Activated T-cell treated with anti-CD3 and anti-CD28 coated beads, Interleukin-2, amount 50 U/mL, for 1 hour (primary cell): ENCODE data around the gene CBLC.

Experiments used
- DNase-seq: peaks from one replicate; pipeline ENCODE4 v3.0.0-alpha.2; 2020

The CBLC gene

DNA sequence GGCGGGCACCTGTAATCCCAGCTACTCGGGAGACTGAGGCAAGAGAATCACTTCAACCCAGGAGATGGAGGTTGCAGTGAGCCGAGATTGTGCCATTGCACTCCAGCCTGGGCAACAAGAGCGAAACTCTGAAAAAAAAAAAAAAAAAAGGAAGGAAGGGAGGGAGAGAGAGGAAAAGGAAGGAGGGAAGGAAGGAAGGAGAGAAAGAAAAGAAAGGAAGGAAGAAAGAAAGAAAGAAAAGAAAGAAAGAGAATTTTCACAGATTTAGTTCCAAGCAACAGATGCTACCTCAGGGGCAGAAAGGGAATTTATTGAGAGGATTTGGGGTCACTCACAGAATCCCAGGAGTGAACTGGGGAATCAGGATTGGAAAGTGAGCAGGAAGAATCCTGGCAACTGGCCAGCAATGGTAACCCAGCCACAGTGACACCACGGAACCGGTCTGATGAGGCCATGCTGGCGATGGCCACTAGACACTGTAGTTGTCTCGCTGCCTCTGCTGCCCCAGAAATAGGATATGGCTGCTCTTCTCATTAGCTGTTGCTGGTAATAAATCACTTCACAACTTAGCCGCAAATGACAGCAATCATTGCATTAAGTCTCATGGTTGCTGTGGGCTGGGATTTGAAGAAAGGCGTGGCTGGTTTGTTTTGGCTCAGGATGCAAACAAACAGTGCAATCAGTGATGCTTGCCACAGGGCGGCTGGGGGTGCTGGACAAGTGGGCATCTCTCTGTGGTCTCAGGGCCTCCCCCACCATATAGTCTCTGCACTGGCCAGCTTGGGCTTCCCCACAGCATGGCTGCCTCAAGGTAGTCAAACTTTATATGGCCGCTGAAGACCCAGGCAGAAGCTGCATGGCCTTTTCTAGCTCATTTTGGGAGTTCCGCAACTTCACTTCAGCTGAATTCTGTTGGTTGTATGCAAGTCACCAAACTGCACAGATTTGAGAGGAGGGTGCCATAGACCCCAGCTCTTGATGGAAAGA, 26.0 kb downstream of the CBLC start:
- no peak for DNase-seq

DNA sequence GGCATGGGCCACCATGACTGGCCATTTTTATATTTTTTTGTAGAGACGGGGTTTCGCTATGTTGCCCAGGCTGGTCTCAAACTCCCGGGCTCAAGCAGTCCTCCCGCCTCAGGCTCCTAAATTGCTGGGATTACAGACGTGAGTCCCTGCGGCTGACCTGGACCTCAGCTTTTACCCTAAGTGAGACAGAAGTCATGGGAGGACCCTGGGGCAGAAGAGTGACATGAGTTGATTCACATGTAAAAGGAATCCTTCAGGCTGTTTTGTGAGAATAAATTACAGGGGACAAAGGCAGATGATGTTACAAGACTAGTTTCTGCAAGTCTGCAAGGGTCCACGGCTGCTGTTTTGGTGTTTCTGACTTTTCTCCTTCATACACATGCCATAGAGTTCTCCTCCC, 28.6 kb downstream of the CBLC start:
- no peak for DNase-seq

DNA sequence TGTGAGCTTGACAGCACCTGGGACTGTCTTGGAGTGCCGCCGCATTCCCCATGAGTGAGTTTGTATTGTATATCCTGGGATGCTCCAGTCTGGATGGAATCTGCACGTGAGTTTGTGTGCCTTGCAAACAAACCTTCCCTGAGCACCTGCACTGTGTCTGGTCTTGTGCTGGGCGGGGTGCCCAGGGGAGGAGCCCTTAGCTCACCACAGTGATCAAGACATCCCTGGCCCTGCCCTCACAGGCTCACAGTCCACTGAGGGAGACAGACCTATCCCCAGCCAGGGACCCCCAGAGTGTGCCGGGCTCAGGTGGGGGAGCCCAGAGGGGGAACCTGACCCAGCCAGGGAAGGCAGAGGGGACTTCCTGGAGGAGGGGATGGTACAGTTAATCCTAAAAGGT, 29.5 kb downstream of the CBLC start:
- no peak for DNase-seq

DNA sequence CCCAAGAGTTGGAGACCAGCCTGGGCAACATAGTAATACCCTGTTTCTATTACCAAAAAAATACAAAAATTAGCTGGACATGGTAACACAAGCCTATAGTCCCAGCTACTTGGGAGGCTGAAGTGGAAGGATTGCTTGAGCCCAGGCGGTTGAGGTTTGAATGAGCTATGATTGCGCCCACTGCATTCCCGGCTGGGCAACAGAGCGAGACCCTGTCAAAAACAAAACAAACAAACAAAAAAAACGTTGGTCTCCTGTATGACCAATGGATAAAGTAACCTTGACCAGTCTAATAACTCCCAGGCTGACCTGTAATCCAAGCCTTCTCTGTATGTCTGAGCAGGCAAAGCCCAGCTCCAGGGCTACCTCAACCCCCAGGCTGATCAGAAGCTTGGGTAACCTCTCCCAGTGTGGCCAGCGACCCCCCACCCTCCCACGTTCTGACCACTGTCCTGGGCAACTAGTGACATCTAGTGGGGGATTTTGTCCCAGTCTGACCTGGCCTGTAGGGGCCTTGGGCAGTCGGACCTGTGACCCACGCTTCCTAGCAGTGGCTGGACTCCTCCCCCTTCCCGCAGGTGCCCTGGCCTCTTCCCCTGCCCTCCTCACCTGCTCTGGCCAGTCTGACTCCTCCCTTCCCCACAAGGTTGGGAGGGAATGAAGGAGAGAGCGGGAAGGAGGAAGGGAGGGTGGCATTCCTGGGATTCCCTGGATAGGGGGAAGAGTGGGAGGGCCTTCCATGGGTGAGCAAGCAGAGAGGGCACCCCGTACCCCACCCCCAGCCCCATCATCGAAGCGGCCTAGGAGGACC, 30.2 kb downstream of the CBLC start:
- no peak for DNase-seq

DNA sequence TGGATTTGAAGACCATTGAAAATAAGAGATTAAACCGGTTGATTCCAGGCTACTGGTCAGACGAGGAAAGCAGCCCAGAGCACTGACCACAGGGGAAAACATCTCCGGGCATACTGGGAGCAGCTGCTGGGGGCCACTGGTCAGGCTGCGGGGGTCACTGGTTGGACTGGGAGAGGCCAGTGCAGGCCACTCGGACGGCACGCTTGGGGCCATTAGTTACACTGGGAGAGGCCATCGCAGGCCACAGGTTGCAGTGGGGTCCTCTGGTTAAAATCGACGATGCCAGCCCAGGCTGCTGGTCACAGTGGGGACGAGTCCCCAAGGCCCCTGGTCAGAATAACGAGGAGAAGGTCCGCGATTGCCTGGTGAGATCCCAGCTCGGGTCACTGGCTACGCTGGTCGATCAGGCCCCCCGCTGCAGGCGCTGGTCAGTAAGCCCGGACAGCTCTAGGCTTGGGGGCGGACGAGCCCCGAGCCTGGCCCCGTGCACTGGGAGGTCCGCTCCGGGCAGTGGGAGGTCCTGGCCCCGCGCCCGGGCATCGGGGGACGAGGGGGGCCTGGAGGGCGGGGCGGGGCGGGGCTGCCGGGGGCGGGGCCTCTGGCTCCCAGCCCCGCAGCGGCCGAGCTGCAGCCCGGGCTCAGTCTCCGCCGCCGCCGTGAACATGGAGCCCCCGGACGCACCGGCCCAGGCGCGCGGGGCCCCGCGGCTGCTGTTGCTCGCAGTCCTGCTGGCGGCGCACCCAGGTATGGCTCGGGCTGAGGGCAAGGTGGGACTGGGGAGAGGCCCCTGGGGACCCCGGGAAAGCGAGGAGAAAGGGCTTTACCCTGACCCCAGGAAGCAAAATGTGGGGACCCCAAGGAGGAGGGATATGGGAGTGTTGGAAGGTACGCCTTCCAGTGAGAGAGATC, 31.0 kb downstream of the CBLC start, which contains the start of gene BCAM:
Gene BCAM, plus strand, starts transcription at position 641 of the 909 bp plus-strand sequence. Its CDS starts 22 bp downstream, at position 663.
- no peak for DNase-seq

DNA sequence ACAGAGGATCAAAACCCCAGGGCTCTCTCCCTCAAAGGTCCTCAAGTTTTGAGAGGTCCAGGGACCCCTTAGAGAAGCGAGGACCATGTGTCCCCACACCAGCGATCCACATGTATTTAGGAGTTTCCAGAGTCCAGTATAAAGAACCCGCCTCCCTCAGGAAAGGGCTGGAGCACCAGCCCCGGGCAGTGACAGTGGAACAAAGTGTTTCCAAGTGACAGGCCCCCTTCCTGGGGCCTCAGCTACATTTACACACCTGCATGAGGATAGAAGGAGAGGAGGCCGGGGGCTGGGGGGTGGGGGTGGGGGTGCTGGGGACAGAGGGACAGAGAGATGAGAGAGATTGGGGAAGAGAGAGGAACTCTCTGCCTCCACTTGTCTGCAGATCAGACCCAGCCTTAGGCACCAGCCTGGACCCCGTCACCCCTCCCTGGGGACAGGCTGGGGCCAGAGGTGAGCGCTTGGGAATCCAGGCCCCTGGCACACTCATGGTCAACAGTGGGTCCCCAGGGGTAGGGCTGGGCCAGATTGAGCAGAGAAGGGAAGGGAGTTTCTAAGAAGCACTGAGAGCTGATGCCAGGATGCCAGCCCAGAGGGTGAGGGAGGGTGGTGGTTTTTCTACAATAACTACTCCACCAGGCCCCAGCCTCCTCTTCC, 32.0 kb downstream of the CBLC start:
- DNase-seq, result no peak

DNA sequence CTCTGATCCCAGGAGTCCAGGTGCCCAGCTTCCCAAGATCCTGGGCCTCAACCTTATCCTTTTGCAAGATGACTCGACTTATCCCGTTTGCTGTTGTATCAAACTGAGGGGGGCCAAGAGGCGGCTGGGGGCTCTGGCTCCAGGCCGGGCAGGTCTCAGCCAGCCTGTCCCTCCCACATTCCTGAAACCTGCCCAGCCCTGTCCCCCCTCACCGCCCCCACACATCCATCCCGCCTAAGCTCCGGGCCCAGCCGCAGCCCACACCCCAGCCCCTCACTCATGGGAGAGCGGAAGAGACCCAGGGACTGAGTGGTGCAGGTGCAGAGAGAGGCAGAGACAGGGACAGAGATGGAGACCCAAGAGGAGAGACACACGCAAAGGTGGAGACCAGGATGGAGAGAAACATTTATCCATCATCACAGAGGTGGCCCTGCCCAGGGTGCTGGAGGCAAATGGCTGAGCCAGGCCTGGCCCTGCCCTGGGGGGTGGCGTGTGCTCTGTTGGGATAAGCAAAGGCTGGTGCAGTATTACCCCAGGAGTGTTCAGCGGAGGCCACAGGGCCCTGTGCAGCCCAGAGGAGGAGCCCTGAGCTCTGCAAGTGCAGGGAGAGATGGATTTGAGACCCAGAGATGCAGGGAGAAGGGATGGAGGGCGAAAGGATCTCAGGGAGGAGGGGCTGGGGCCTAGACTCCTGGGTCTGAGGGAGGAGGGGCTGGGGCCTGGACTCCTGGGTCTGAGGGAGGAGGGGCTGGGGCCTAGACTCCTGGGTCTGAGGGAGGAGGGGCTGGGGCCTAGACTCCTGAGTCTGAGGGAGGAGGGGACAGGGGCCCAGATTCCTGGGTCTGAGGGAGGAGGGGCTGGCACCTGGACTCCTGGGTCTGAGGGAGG, 32.8 kb downstream of the CBLC start:
- DNase-seq, result no peak

DNA sequence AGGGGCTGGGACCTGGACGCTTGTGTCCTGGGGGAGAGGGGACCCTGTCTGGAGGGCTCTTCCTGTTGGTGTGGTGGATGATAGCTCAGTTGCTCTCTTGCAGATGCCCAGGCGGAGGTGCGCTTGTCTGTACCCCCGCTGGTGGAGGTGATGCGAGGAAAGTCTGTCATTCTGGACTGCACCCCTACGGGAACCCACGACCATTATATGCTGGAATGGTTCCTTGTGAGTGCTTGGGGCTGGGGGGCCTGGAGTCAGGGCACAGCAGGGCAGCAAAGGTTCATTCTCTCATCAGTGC, 33.4 kb downstream of the CBLC start:
- no peak for DNase-seq

DNA sequence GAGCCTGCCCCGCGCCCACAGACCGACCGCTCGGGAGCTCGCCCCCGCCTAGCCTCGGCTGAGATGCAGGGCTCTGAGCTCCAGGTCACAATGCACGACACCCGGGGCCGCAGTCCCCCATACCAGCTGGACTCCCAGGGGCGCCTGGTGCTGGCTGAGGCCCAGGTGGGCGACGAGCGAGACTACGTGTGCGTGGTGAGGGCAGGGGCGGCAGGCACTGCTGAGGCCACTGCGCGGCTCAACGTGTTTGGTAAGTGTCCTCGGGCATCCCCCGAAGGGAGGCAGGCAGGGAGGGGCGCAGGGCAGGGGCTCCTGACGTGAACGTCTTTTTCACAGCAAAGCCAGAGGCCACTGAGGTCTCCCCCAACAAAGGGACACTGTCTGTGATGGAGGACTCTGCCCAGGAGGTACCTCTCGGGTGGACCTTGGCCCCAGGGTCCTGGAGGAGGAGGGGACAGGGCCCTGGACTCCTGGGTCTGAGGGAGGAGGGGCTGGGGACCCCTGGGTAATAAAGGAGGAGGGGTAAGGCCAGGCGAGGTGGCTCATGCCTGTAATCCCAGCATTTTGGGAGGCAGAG, 34.5 kb downstream of the CBLC start:
- DNase-seq, result no peak

DNA sequence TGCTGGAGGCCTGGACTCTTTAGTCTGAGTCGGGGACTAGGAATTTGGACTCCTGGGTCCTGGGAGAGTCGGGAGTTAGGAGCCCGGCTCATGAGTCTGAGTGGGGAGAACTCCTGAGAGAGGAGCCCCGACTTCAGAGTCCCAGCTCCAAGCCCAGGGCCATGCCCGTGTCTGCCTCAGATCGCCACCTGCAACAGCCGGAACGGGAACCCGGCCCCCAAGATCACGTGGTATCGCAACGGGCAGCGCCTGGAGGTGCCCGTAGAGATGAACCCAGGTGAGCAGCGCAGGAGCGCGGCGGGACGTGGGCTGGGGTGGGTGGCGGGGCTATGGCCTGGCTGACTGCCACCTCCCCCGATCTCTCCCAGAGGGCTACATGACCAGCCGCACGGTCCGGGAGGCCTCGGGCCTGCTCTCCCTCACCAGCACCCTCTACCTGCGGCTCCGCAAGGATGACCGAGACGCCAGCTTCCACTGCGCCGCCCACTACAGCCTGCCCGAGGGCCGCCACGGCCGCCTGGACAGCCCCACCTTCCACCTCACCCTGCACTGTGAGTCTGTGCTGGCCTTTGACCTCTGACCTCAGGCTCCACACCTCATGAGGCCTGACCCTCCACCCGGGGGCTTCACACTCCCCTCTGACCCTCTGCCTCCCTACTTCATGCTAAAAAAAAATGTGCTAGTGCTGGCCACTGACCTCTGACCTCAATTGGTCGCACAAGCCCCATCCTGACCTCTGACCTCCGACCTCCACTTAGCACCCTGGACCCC, 35.6 kb downstream of the CBLC start:
- no peak for DNase-seq

DNA sequence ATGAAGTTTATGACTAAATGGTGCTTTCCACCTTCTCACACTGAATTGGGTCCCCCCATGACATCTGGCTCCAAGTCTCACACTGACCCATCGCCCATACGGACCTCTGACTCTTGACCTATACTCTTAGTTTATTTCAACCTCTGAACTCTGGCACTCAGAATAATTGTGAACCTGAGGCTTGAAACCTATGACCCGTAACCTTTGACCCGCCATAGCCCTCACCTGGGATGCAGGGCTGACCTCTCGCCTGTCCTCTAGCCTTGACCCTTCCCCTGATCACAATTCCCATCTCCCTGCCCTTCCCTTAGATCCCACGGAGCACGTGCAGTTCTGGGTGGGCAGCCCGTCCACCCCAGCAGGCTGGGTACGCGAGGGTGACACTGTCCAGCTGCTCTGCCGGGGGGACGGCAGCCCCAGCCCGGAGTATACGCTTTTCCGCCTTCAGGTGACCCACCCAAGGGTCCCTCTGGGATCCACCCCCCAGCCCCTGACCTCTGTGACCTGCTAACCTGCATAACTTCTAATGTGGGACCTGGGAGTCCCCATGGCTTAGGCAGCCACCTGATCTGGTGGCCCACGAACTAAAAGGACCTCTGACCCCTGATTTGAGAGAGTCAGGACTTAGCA, 36.3 kb downstream of the CBLC start:
- no peak for DNase-seq

DNA sequence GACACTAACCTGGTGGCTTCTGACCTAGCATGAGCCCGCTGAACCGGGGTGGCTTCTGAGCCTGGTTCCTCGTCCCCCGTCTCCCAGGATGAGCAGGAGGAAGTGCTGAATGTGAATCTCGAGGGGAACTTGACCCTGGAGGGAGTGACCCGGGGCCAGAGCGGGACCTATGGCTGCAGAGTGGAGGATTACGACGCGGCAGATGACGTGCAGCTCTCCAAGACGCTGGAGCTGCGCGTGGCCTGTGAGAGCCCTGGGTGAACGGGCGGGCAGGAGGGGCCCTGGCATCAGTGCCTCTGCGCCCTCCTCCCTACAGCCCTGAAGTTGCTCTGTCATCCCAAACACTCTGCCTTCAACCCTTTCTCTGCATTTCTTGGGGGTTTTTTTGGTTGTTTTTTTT, 36.8 kb downstream of the CBLC start:
- DNase-seq, result no peak

DNA sequence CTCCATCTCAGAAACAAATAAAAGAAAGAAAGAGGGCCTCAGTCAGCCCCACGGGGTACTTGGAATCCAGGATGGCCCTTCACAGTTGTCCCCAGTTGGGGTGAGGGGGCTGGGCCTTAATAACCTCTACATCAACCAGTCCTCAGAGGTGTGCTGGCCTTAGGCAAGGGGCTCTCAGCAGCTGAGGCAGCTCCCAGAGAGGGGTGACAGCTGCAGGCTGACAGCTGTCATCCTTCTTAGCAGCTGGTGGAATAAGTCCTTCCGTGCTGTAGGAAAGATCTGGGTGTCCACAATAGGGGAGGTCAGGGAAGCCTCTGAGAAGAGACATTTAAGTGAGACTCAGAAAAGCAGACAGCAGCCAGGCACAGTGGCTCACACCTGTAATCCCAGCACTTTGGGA, 38.6 kb downstream of the CBLC start:
- no peak for DNase-seq

DNA sequence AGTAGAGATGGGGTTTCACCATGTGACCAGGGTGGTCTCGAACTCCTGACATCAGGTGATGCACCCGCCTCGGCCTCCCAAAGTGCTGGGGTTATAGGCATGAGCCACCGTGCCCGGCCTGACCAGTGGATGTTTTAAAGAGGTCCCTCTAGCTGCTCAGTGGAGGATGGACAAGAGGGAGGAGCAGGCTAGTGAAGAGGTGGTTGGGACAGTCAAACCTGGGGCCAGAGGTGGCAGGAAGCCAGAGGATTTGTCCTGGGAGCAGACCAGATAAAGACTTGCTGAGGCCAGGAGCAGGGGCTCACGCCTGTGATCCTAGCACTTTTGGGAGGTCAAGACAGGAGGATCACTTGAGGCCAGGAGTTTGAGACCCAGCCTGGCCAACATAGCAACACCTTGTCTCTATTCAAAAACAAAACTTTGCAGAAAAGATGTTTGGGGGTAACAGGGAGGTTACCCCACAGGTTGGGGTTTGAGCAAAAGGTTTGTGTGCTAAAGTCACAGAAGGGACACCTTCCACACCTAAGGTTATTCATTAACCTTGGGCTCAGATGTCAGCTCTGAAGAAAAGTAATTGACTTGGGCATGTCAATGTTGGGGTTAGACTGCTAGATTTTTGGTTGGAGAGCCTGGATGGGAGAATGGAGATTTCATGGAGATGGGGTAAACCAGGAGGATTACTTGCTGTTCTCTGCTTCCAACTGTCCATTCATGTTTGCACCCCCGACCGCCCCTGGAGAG, 40.2 kb downstream of the CBLC start:
- no peak for DNase-seq

DNA sequence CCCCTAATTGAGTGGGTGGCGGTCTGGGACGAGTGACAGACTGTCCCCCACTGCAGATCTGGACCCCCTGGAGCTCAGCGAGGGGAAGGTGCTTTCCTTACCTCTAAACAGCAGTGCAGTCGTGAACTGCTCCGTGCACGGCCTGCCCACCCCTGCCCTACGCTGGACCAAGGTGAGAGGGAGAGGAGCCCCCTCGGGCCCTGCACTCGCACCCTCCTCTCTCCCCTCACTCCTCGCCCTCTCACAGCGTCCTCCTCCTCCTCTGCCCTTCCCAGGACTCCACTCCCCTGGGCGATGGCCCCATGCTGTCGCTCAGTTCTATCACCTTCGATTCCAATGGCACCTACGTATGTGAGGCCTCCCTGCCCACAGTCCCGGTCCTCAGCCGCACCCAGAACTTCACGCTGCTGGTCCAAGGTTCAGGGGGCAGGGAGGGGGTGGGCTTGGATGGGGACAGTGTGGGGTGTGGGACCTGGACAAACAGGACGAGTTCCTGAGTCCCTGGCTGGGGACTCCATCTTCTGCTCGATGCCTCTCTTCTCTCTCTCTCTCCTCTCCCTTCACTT, 40.9 kb downstream of the CBLC start:
- no peak for DNase-seq

DNA sequence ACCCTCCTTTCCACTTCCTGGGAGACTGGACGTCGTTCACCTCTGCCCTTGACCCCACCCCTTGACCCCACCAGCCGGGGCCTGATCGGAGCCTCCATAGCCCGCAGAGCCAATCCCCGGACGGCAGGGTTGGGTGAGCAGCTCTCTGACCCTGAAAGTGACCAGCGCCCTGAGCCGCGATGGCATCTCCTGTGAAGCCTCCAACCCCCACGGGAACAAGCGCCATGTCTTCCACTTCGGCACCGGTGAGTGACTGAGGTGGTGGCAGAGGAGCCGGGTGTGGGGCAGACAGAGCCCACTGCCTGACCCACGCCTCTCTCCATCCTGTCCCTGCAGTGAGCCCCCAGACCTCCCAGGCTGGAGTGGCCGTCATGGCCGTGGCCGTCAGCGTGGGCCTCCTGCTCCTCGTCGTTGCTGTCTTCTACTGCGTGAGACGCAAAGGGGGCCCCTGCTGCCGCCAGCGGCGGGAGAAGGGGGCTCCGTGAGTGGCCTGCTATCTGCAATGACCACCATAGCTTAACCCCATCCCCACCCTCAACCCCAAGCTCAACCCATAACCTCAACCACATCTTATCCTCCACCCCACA, 41.6 kb downstream of the CBLC start:
- no peak for DNase-seq

DNA sequence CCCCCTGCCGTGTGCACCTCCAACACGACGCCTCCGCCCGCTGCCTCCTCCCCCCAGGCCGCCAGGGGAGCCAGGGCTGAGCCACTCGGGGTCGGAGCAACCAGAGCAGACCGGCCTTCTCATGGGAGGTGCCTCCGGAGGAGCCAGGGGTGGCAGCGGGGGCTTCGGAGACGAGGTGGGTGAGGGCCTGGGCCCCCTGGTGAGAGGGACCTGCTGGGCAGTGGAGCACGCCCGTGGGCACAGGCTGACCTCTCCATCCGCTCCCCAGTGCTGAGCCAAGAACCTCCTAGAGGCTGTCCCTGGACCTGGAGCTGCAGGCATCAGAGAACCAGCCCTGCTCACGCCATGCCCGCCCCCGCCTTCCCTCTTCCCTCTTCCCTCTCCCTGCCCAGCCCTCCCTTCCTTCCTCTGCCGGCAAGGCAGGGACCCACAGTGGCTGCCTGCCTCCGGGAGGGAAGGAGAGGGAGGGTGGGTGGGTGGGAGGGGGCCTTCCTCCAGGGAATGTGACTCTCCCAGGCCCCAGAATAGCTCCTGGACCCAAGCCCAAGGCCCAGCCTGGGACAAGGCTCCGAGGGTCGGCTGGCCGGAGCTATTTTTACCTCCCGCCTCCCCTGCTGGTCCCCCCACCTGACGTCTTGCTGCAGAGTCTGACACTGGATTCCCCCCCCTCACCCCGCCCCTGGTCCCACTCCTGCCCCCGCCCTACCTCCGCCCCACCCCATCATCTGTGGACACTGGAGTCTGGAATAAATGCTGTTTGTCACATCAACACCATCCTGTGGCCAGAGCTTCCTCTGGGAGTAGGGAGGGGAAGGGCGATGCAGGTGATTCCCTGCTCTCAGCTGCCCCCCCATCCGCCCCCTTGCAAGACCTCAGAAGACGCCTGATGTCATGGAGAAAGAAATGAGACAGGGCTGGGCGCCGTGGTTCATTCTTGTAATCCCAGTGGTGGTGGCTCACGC, 43.2 kb downstream of the CBLC start:
- no peak for DNase-seq
